Uterus (tissue), 4 donors: ENCODE measurements around the gene MRPL1. TPM values are rescaled to one million over a fixed set of nuclear protein-coding genes. Genes with fewer than 3 reads are reported as not detected.

ENCODE experiments used
- DNase-seq, 2 donors: peaks; one replicate each; pipeline ENCODE4 v3.0.0-alpha.2; 2019 to 2020
- H3K27ac ChIP-seq, 2 donors: fragments of 200-600 bp; sonication (generic); 1 replicate in 1 of 2; 2 replicates in 1 of 2; pipeline ENCODE4 v1.5.1; 2016 to 2018
- H3K27me3 ChIP-seq, 2 donors: fragments of 200-600 bp; sonication (generic); one replicate each; pipeline ENCODE4 v1.5.1; 2018 to 2019; ENCODE audit warnings: control low read depth in 1 of 2
- H3K36me3 ChIP-seq, 2 donors: fragments of 200-600 bp; sonication (generic); one replicate each; pipeline ENCODE4 v1.5.1; 2019; ENCODE audit warnings: control low read depth in 1 of 2
- H3K4me1 ChIP-seq, 2 donors: fragments of 200-600 bp; sonication (generic); one replicate each; pipeline ENCODE4 v1.5.1; 2018 to 2019; ENCODE audit warnings: control low read depth in 1 of 2
- H3K4me3 ChIP-seq, 2 donors: fragments of 200-600 bp; sonication (generic); 1 replicate in 1 of 2; 2 replicates in 1 of 2; pipeline ENCODE4 v1.5.1; 2018 to 2019; ENCODE audit warnings: mild to moderate bottlenecking in 1 of 2
- H3K9me3 ChIP-seq, 2 donors: fragments of 200-600 bp; sonication (generic); one replicate each; pipeline ENCODE4 v1.5.1; 2019; ENCODE audit warnings: control low read depth in 1 of 2
- CTCF ChIP-seq, 4 experiments: fragments of 200-600 bp in 2 of 4; fragments of 450-650 bp in 2 of 4; sonication (generic) in 2 of 4; IDR thresholded peaks; one replicate each; pipeline ENCODE4 v1.5.1; 2016 to 2019; ENCODE audit warnings: antibody characterized with exemption in 4 of 4, mild to moderate bottlenecking in 2 of 4, moderate library complexity in 1 of 4
- POLR2A ChIP-seq, 2 donors: fragments of 450-650 bp; IDR thresholded peaks; one replicate each; pipeline ENCODE4 v1.6.1; 2016; ENCODE audit warnings: antibody characterized with exemption in 2 of 2, mild to moderate bottlenecking in 1 of 2, moderate library complexity in 1 of 2
- intact Hi-C: fragments of 100-400 bp; cut with DNase I; formaldehyde crosslinking; loops from one replicate; pipeline ENCODE4 v1.15.1; 2023; ENCODE audit warnings: low total_unique reads
- total RNA-seq, 4 donors: library from RNA; depleted of rRNA in 3 of 4; stranded (reverse); fragments of >200 nt in 3 of 4; gene quantifications; one replicate each; pipeline versions ENCODE4 v1.1.0 to v1.2.4, GENCODE V29; 2014 to 2023
- donor health status: DM: yes; HTN: yes; CAD: no.

The MRPL1 gene
- total RNA-seq, 4 donors from 2014 or later: 15.1 to 75.9 (median 34.8) TPM

- no peaks in the 10 kb centered on the region for H3K36me3 ChIP-seq
- no peaks in the 10 kb centered on the region for H3K4me1 ChIP-seq
- TF ChIP-seq CTCF (IDR thresholded peaks at IDR 0.05): no peak
- no peak for TF ChIP-seq POLR2A (IDR thresholded peaks at IDR 0.05)
- intact Hi-C loops: no loop called here
- no peak overlapping the region for H3K4me3 ChIP-seq
- no peaks in the 10 kb centered on the region for H3K9me3 ChIP-seq
- no peaks in the 10 kb centered on the region for H3K27me3 ChIP-seq
- no peak overlapping the region for H3K27ac ChIP-seq
- DNase-seq: no peak
Observed at GRCh38 chr4:77848508-77848907, 14.1 kb upstream of the MRPL1 start.

GRCh38 chr4:77849278-77849965 is 13.2 kb upstream of the MRPL1 start:
- no peak for TF ChIP-seq CTCF (IDR thresholded peaks at IDR 0.05)
- TF ChIP-seq POLR2A (IDR thresholded peaks at IDR 0.05): no peak
- Histone ChIP-seq H3K4me3 (no peak overlapping the region), H3K27me3 (no peaks in the 10 kb centered on the region), H3K36me3 (no peaks in the 10 kb centered on the region), H3K27ac (no peak overlapping the region), H3K4me1 (no peaks in the 10 kb centered on the region), H3K9me3 (no peaks in the 10 kb centered on the region)
- intact Hi-C loops: no loop called here
- DNase-seq: no peak

- intact Hi-C loops: no loop called here
- Histone ChIP-seq H3K4me1 (no peaks in the 10 kb centered on the region), H3K27me3 (no peaks in the 10 kb centered on the region), H3K4me3 (no peak overlapping the region), H3K27ac (peak overlapping the region in 1 of 2 donors; percentile 77), H3K9me3 (no peaks in the 10 kb centered on the region), H3K36me3 (no peaks in the 10 kb centered on the region)
- no peak for DNase-seq
- TF ChIP-seq CTCF (IDR thresholded peaks at IDR 0.05): no peak
- no peak for TF ChIP-seq POLR2A (IDR thresholded peaks at IDR 0.05)
Observed at GRCh38 chr4:77852892-77853495, 9.6 kb upstream of the MRPL1 start.

GRCh38 chr4:77854431-77855111 is 8.1 kb upstream of the MRPL1 start:
- intact Hi-C loops: no loop called here
- Histone ChIP-seq H3K4me3 (no peak overlapping the region), H3K27me3 (no peaks in the 10 kb centered on the region), H3K36me3 (no peaks in the 10 kb centered on the region), H3K27ac (peak overlapping the region; percentile 51 to 77), H3K4me1 (no peaks in the 10 kb centered on the region), H3K9me3 (no peaks in the 10 kb centered on the region)
- no peak for DNase-seq
- no peak for TF ChIP-seq POLR2A (IDR thresholded peaks at IDR 0.05)
- TF ChIP-seq CTCF (IDR thresholded peaks at IDR 0.05): no peak

GRCh38 chr4:77856152-77856551 is 6.5 kb upstream of the MRPL1 start:
- H3K27me3 ChIP-seq: no peaks in the 10 kb centered on the region
- no peaks in the 10 kb centered on the region for H3K36me3 ChIP-seq
- no peaks in the 10 kb centered on the region for H3K9me3 ChIP-seq
- intact Hi-C loops: no loop called here
- TF ChIP-seq POLR2A (IDR thresholded peaks at IDR 0.05) (no peak), CTCF (IDR thresholded peaks at IDR 0.05) (no peak)
- H3K4me3 ChIP-seq: no peak overlapping the region
- H3K27ac ChIP-seq: peak overlapping the region in 1 of 2 donors; percentile 45
- DNase-seq: no peak
- H3K4me1 ChIP-seq: no peaks in the 10 kb centered on the region
